IgD-negative memory B cell (primary cell): ENCODE results near the gene CCND3. TPM values are rescaled to one million over a fixed set of nuclear protein-coding genes. Genes with fewer than 3 reads are reported as not detected.

Experiments
- H3K27ac Mint-ChIP-seq, 3 donors: one replicate each; pipeline ENCODE4 v1.8.0; 2020 to 2022; ENCODE audit warnings: mild to moderate bottlenecking in 3 of 3, mixed read lengths in 3 of 3, moderate library complexity in 1 of 3
- H3K27me3 Mint-ChIP-seq: one replicate; pipeline ENCODE4 v1.8.0; 2021; ENCODE audit warnings: mixed read lengths
- H3K36me3 Mint-ChIP-seq: one replicate; pipeline ENCODE4 v1.8.0; 2020; ENCODE audit warnings: mild to moderate bottlenecking, mixed read lengths
- H3K4me1 Mint-ChIP-seq, 3 donors: one replicate each; pipeline ENCODE4 v1.8.0; 2020 to 2022; ENCODE audit warnings: mixed read lengths in 3 of 3, mild to moderate bottlenecking in 1 of 3
- H3K4me3 Mint-ChIP-seq, 4 donors: one replicate each; pipeline ENCODE4 v1.8.0; 2020 to 2022; ENCODE audit warnings: mild to moderate bottlenecking in 4 of 4, mixed read lengths in 4 of 4, moderate library complexity in 3 of 4
- H3K9me3 Mint-ChIP-seq, 3 donors: one replicate each; pipeline ENCODE4 v1.8.0; 2020 to 2021; ENCODE audit warnings: mixed read lengths in 3 of 3, mild to moderate bottlenecking in 1 of 3
- polyA plus RNA-seq: library from polyadenylated mRNA; unstranded; fragments of 300-500 nt; fragmentation: Illumina TruSeq; gene quantifications from one replicate; pipeline ENCODE4 v1.2.3, GENCODE V29; 2021

Gene CCND3
- polyA plus RNA-seq, 1 donor from 2014 or later: 309 TPM

- no peaks in the 10 kb centered on the region for H3K27me3 Mint-ChIP-seq
- H3K36me3 Mint-ChIP-seq: no peaks in the 10 kb centered on the region
- H3K4me1 Mint-ChIP-seq: peaks cover 0 to 2% (median 0%) of the 10 kb centered on the region in 3 donors
- H3K27ac Mint-ChIP-seq: no peak overlapping the region
- no peak overlapping the region for H3K4me3 Mint-ChIP-seq
- H3K9me3 Mint-ChIP-seq: no peaks in the 10 kb centered on the region
These were observed 55.7 kb downstream of the CCND3 start for GRCh38 chr6:41885930-41886329.

GRCh38 chr6:41884957-41885356, 56.7 kb downstream of the CCND3 start:
- Mint-ChIP-seq H3K27ac (no peak overlapping the region), H3K4me1 (peaks cover 0 to 2% (median 0%) of the 10 kb centered on the region in 3 donors), H3K36me3 (no peaks in the 10 kb centered on the region), H3K27me3 (no peaks in the 10 kb centered on the region), H3K9me3 (no peaks in the 10 kb centered on the region), H3K4me3 (no peak overlapping the region)

Other genes starting within 250 kb of the CCND3 start
- gene TFEB, start 206.2 kb downstream of the CCND3 start, polyA plus RNA-seq: 196 TPM
- gene PGC, start 194.4 kb downstream of the CCND3 start, polyA plus RNA-seq: not detected
- gene FRS3, start 161.9 kb downstream of the CCND3 start, polyA plus RNA-seq: 2.9 TPM
- not detected for gene PRICKLE4, start 161.0 kb downstream of the CCND3 start, polyA plus RNA-seq
- 387 TPM for gene TOMM6, start 154.1 kb downstream of the CCND3 start, polyA plus RNA-seq
- gene USP49, start 46.4 kb downstream of the CCND3 start, polyA plus RNA-seq: 1.5 TPM
- gene MED20, start 20.7 kb downstream of the CCND3 start, polyA plus RNA-seq: 9.8 TPM
- 9.6 TPM for gene BYSL, start 20.3 kb downstream of the CCND3 start, polyA plus RNA-seq
- gene TAF8, start 108.7 kb upstream of the CCND3 start, polyA plus RNA-seq: 22.2 TPM
- gene C6orf132, start 200.8 kb upstream of the CCND3 start, polyA plus RNA-seq: not detected
- gene GUCA1A, start 231.6 kb upstream of the CCND3 start, polyA plus RNA-seq: not detected